CD8-positive, alpha-beta memory T cell (primary cell): ENCODE data around the gene EXOC1L. TPM values are rescaled to one million over a fixed set of nuclear protein-coding genes. Genes with fewer than 3 reads are reported as not detected.

Experiments
- CTCF ChIA-PET: fragments of 350-600 bp; sonication (Branson Sonifier 250); formaldehyde crosslinking; loops from one replicate; lab custom pipeline; 2021; ENCODE audit warnings: antibody characterized with exemption; lab: Charles Lee
- POLR2A ChIA-PET: fragments of 350-600 bp; sonication (Branson Sonifier 250); formaldehyde crosslinking; loops from one replicate; lab custom pipeline; 2021; ENCODE audit warnings: antibody characterized with exemption; lab: Charles Lee
- DNase-seq, 5 donors: peaks; one replicate each; pipeline versions ENCODE4 v3.0.0 to v3.0.0-alpha.2; 2020 to 2022; ENCODE audit warnings: mixed read lengths in 1 of 5
- H3K27ac ChIP-seq: one replicate; pipeline ENCODE4 v1.7.0; 2013; ENCODE audit warnings: low read depth, mild to moderate bottlenecking, low read length, moderate library complexity
- H3K27me3 ChIP-seq: 2 replicates; pipeline ENCODE4 v1.7.0; 2013; ENCODE audit warnings: low read length, mild to moderate bottlenecking; ENCODE audit not compliant: insufficient read depth, poor library complexity, severe bottlenecking
- H3K36me3 ChIP-seq: 2 replicates; pipeline ENCODE4 v1.7.0; 2013; ENCODE audit warnings: mild to moderate bottlenecking, low read length, moderate library complexity; ENCODE audit not compliant: insufficient read depth
- H3K4me1 ChIP-seq: 2 replicates; pipeline ENCODE4 v1.7.0; 2013; ENCODE audit warnings: mild to moderate bottlenecking, low read length, moderate library complexity; ENCODE audit not compliant: insufficient read depth
- H3K4me3 ChIP-seq: 2 replicates; pipeline ENCODE4 v1.7.0; 2013; ENCODE audit warnings: mild to moderate bottlenecking, low read length
- H3K9me3 ChIP-seq: 2 replicates; pipeline ENCODE4 v1.7.0; 2013; ENCODE audit warnings: mild to moderate bottlenecking, low read length
- H3K27ac Mint-ChIP-seq, 8 donors: one replicate each; pipeline ENCODE4 v1.8.0; 2020 to 2021; ENCODE audit warnings: mixed read lengths in 8 of 8, mild to moderate bottlenecking in 6 of 8, inconsistent platforms in 3 of 8, moderate library complexity in 3 of 8
- H3K27me3 Mint-ChIP-seq, 2 donors: one replicate each; pipeline ENCODE4 v1.8.0; 2020 to 2021; ENCODE audit warnings: mixed read lengths in 2 of 2, mild to moderate bottlenecking in 1 of 2, moderate library complexity in 1 of 2
- H3K36me3 Mint-ChIP-seq, 3 donors: one replicate each; pipeline ENCODE4 v1.8.0; 2020 to 2021; ENCODE audit warnings: mixed read lengths in 3 of 3, inconsistent platforms in 1 of 3, mild to moderate bottlenecking in 1 of 3
- H3K4me1 Mint-ChIP-seq, 3 donors: one replicate each; pipeline ENCODE4 v1.8.0; 2020 to 2021; ENCODE audit warnings: mixed read lengths in 3 of 3, inconsistent platforms in 1 of 3, mild to moderate bottlenecking in 1 of 3
- H3K4me3 Mint-ChIP-seq, 7 donors: one replicate each; pipeline ENCODE4 v1.8.0; 2020 to 2021; ENCODE audit warnings: mixed read lengths in 7 of 7, mild to moderate bottlenecking in 6 of 7, moderate library complexity in 4 of 7, inconsistent platforms in 2 of 7
- H3K9me3 Mint-ChIP-seq, 5 donors: one replicate each; pipeline ENCODE4 v1.8.0; 2020 to 2022; ENCODE audit warnings: mixed read lengths in 5 of 5, mild to moderate bottlenecking in 3 of 5, moderate library complexity in 2 of 5, inconsistent platforms in 1 of 5
- polyA plus RNA-seq: library from polyadenylated mRNA; unstranded; fragments of 300-500 nt; fragmentation: Illumina TruSeq; gene quantifications from one replicate; pipeline ENCODE4 v1.2.3, GENCODE V29; 2021
- total RNA-seq, 2 experiments: library from RNA; stranded (reverse); gene quantifications; one replicate each; pipeline ENCODE4 v1.2.3, GENCODE V29; 2021

Gene EXOC1L, protein sequence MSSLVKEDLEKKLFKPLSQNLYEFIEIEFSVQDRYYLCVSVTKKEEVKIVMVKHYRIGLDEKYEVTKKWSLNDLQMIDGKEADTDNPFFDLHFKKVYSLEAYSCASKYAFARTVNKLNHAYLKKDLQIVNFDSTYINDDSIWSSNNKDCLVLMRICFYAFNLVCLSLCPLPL
- not detected for total RNA-seq
- not detected for polyA plus RNA-seq

DNA sequence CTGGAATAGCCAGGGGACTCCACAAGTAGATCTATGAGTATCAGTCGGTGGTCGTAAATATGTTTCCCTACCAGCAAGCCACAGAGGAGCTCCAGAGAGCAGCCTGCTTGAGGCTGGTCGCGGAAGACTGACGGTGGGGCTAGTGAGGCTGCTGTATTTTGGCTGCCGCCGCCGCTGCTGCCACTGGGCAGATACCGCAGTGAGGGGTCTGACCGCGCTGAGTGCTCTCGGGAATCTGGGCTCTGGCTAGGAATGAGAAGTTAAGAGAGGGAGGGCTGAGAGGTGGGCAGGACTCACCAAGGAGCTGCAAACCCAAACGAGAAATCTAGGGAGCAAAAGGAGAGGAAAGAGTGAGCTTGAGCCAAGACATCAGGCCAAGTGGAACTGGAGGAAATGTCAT is at the start of gene EXOC1L:
EXOC1L (plus strand) TSS at position 157 of the 400 bp plus-strand sequence; CDS start at position 394, 237 bp downstream.
- Histone ChIP-seq H3K27me3 (no peaks in the 10 kb centered on the region), H3K27ac (no peak within 1 kb of the TSS), H3K4me3 (no peak within 1 kb of the TSS), H3K36me3 (no peaks in the 10 kb centered on the region), H3K9me3 (no peaks in the 10 kb centered on the region), H3K4me1 (no peaks in the 10 kb centered on the region)
- no peak for DNase-seq
- ChIA-PET POLR2A (no interaction called here), CTCF (interaction anchor here (0.7 kb wide), 1 partner anchor 10 kb away, joined by 3 read pairs; no protein-coding TSS in a partner anchor)
- no peaks in the 10 kb centered on the region for H3K36me3 Mint-ChIP-seq
- peaks cover 7 to 26% of the 10 kb centered on the region in 2 donors for H3K27me3 Mint-ChIP-seq
- peaks cover 3 to 7% (median 6%) of the 10 kb centered on the region in 3 donors for H3K4me1 Mint-ChIP-seq
- H3K4me3 Mint-ChIP-seq: peak within 1 kb of the TSS in 5 of 7 donors; percentile 47 to 73 (median 60)
- H3K9me3 Mint-ChIP-seq: no peaks in the 10 kb centered on the region
- H3K27ac Mint-ChIP-seq: peak within 1 kb of the TSS in 1 of 8 donors; percentile 11

DNA sequence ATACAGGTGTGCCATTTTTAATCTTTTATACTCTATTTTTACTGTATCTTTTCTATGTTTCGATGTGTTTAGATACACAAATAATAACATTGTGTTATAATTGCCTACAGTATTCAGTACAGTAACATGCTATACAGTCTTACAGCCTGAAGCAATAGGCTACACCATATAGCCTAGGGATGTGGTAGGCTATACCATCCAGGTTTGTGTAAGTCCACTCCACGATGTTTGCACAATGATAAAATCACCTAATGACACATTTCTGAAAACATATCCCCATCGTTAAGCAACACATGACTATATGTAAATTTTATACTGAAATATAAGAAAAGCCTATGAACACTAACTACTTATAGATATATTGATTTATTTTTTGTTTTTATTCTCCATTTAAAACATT is 48.9 kb upstream of the EXOC1L start:
- no peaks in the 10 kb centered on the region for H3K9me3 ChIP-seq
- DNase-seq: no peak
- ChIA-PET CTCF (no interaction called here), POLR2A (no interaction called here)
- H3K27ac Mint-ChIP-seq: no peak overlapping the region
- H3K27me3 ChIP-seq: no peaks in the 10 kb centered on the region
- no peaks in the 10 kb centered on the region for H3K9me3 Mint-ChIP-seq
- H3K27ac ChIP-seq: no peak overlapping the region
- peaks cover 7 to 34% of the 10 kb centered on the region in 2 donors for H3K27me3 Mint-ChIP-seq
- no peaks in the 10 kb centered on the region for H3K4me1 Mint-ChIP-seq
- H3K4me3 ChIP-seq: no peak overlapping the region
- no peak overlapping the region for H3K4me3 Mint-ChIP-seq
- H3K4me1 ChIP-seq: no peaks in the 10 kb centered on the region
- H3K36me3 ChIP-seq: no peaks in the 10 kb centered on the region
- no peaks in the 10 kb centered on the region for H3K36me3 Mint-ChIP-seq

DNA sequence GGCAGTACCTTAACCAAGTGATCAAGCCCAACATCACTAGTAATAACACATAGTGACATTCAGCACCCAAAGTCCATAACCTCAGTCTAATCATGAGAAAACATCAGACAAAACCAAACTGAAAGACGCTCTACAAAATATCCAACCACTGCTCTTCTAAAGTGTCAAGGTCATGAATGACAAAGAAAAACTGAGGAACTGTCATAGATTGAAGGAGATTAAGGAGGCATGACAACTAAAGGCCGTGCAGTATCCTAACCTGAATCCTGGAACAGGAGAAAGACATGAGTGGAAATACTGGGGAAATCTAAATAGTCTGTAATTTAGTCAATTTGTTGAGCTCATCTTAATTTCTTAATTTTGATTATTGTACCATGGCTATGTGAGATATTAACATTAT is 38.2 kb upstream of the EXOC1L start:
- ChIA-PET POLR2A (no interaction called here), CTCF (no interaction called here)
- no peak for DNase-seq
- H3K4me1 ChIP-seq: no peaks in the 10 kb centered on the region
- Mint-ChIP-seq H3K9me3 (no peaks in the 10 kb centered on the region), H3K4me1 (no peaks in the 10 kb centered on the region), H3K27me3 (peaks cover 2 to 14% of the 10 kb centered on the region in 2 donors), H3K36me3 (no peaks in the 10 kb centered on the region), H3K4me3 (no peak overlapping the region), H3K27ac (no peak overlapping the region)
- H3K27ac ChIP-seq: no peak overlapping the region
- H3K9me3 ChIP-seq: no peaks in the 10 kb centered on the region
- no peak overlapping the region for H3K4me3 ChIP-seq
- H3K27me3 ChIP-seq: no peaks in the 10 kb centered on the region
- H3K36me3 ChIP-seq: no peaks in the 10 kb centered on the region

DNA sequence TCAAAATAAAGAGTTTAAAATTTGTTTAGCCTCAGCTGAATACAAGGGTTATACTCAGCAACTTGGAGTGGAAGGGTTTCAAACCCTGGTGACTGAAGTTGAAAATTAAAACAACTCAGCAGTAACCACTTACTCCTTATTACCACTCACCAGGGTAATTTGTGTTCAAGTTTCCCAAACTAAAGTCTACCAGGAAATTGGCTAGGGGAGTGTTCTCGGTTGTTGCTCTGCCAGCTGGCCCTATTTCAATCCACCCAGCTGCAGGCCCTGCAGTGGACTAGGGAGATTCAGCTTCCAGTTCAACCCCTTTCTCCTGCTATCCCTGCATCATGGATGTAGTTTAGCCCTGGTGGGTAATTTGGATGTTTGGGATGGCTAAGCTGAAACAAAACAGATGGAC is 37.8 kb upstream of the EXOC1L start:
- Histone ChIP-seq H3K4me3 (no peak overlapping the region), H3K27ac (no peak overlapping the region), H3K9me3 (no peaks in the 10 kb centered on the region), H3K27me3 (no peaks in the 10 kb centered on the region), H3K4me1 (no peaks in the 10 kb centered on the region), H3K36me3 (no peaks in the 10 kb centered on the region)
- H3K36me3 Mint-ChIP-seq: no peaks in the 10 kb centered on the region
- H3K4me1 Mint-ChIP-seq: no peaks in the 10 kb centered on the region
- no peak overlapping the region for H3K27ac Mint-ChIP-seq
- no peak overlapping the region for H3K4me3 Mint-ChIP-seq
- DNase-seq: no peak
- CTCF ChIA-PET: no interaction called here
- H3K27me3 Mint-ChIP-seq: peaks cover 2 to 13% of the 10 kb centered on the region in 2 donors
- POLR2A ChIA-PET: no interaction called here
- H3K9me3 Mint-ChIP-seq: no peaks in the 10 kb centered on the region

DNA sequence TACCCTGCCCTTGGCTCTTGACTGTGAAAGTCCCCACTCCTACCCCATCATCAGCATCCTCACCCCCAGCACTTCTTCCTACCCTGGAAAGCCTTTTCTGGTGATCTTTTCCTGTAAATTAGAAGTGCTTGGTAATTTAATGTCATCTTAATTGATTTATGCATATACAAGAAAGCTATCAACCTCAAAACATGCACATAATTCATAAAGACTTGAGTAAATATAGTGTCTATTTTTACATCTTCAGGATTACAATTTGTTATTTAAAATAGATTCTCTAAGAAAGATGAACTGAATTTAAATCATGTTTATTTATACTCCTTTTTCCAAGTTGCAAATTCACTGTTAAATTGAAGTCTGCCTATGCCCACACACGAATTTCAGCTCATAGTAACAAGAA is 36.0 kb upstream of the EXOC1L start:
- Histone ChIP-seq H3K36me3 (no peaks in the 10 kb centered on the region), H3K9me3 (no peaks in the 10 kb centered on the region), H3K4me1 (no peaks in the 10 kb centered on the region), H3K27ac (no peak overlapping the region), H3K27me3 (no peaks in the 10 kb centered on the region), H3K4me3 (no peak overlapping the region)
- no peak for DNase-seq
- Mint-ChIP-seq H3K4me3 (no peak overlapping the region), H3K27ac (no peak overlapping the region), H3K36me3 (no peaks in the 10 kb centered on the region), H3K27me3 (peaks cover 2 to 18% of the 10 kb centered on the region in 2 donors), H3K9me3 (no peaks in the 10 kb centered on the region), H3K4me1 (no peaks in the 10 kb centered on the region)
- CTCF ChIA-PET: interaction anchor here (1.2 kb wide), 1 partner anchor 11 kb away, joined by 3 read pairs; no protein-coding TSS in a partner anchor
- POLR2A ChIA-PET: no interaction called here

DNA sequence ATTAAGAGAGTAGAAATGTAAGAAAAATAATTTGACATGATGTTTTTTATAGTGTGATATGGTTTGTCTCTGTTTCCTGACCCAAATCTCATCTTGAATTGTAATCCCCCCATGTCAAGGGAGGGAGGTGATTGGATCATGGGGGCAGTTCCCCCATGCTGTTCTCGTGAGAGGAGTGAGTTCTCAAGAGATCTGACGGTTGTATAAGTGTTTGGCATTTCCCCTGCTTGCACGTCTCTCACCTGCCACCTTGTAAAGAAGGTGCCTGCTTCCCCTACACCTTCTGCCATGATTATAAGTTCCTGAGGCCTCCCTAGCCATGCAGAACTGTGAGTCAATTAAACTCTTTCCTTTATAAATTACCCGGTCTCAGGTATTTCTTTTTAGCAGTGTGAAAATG is 34.8 kb upstream of the EXOC1L start:
- Mint-ChIP-seq H3K9me3 (no peaks in the 10 kb centered on the region), H3K27me3 (peaks cover 4 to 14% of the 10 kb centered on the region in 2 donors)

DNA sequence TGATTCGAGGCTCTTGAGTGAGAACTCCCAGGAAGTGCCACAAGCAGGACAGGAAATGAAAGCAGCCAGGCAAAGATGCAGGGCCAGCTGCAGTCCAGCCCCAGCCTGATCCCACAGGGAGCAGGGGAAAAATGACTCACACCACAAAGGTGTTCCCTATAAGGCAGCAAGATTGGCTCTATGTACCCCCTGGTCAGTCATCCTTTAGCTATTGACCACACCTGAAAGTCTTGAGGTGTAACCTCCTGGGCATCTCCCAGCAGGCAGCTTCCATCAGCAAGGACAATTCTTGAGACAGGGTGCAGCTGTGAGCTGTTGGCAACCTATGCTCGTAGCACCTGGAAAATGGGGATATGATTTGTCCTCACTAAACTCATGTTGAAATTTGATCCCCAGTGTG is 27.9 kb upstream of the EXOC1L start:
- H3K27ac Mint-ChIP-seq: peak overlapping the region in 1 of 8 donors; percentile 73
- H3K4me3 Mint-ChIP-seq: no peak overlapping the region
- ChIA-PET POLR2A (no interaction called here), CTCF (no interaction called here)
- peaks cover 23 to 61% of the 10 kb centered on the region in 2 donors for H3K27me3 Mint-ChIP-seq
- Histone ChIP-seq H3K9me3 (no peaks in the 10 kb centered on the region), H3K4me1 (no peaks in the 10 kb centered on the region), H3K36me3 (no peaks in the 10 kb centered on the region), H3K27me3 (peaks cover 10% of the 10 kb centered on the region), H3K27ac (no peak overlapping the region), H3K4me3 (no peak overlapping the region)
- no peak for DNase-seq
- peaks cover 0 to 4% (median 0%) of the 10 kb centered on the region in 3 donors for H3K4me1 Mint-ChIP-seq
- H3K36me3 Mint-ChIP-seq: peaks cover 0 to 1% (median 0%) of the 10 kb centered on the region in 3 donors
- no peaks in the 10 kb centered on the region for H3K9me3 Mint-ChIP-seq

More for the DNA sequence above, 34.8 kb upstream of the EXOC1L start:
- no peak for DNase-seq
- peaks cover 0 to 1% (median 0%) of the 10 kb centered on the region in 3 donors for H3K36me3 Mint-ChIP-seq
- POLR2A ChIA-PET: no interaction called here
- Histone ChIP-seq H3K4me1 (no peaks in the 10 kb centered on the region), H3K27me3 (no peaks in the 10 kb centered on the region), H3K4me3 (no peak overlapping the region), H3K27ac (no peak overlapping the region), H3K36me3 (no peaks in the 10 kb centered on the region), H3K9me3 (no peaks in the 10 kb centered on the region)
- H3K4me1 Mint-ChIP-seq: no peaks in the 10 kb centered on the region
- no peak overlapping the region for H3K4me3 Mint-ChIP-seq
- CTCF ChIA-PET: no interaction called here
- H3K27ac Mint-ChIP-seq: no peak overlapping the region

DNA sequence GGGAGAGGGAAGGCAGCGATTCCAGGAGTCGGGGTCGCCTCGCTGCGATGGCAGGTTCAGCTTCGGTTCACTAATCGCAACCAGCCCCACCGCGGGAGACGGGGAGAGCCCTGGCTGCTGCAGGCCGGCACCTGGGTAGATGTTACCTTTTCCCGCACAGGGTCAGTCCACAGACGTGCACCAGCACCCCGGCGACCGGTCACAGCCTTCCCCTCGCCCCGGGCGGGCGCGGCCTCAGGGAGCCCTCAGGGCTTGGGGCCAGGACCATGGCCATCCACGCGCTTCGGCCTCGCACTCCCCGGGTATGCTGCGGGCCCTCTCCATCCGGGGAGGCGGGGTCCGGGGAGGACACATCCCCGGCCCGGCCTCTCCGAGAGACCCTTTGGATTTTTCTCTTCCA is 26.1 kb upstream of the EXOC1L start:
- no peaks in the 10 kb centered on the region for H3K4me1 ChIP-seq
- no peak overlapping the region for H3K27ac ChIP-seq
- no peaks in the 10 kb centered on the region for H3K36me3 ChIP-seq
- peaks cover 16% of the 10 kb centered on the region for H3K27me3 ChIP-seq
- no peaks in the 10 kb centered on the region for H3K9me3 ChIP-seq
- Mint-ChIP-seq H3K4me1 (peaks cover 0 to 4% (median 0%) of the 10 kb centered on the region in 3 donors), H3K4me3 (no peak overlapping the region), H3K27ac (no peak overlapping the region), H3K36me3 (peaks cover 0 to 1% (median 0%) of the 10 kb centered on the region in 3 donors), H3K27me3 (peaks cover 24 to 68% of the 10 kb centered on the region in 2 donors), H3K9me3 (no peaks in the 10 kb centered on the region)
- ChIA-PET POLR2A (no interaction called here), CTCF (no interaction called here)
- DNase-seq: no peak
- no peak overlapping the region for H3K4me3 ChIP-seq
